SIG-M5 treated with dmso at 0.1 percent for 504 hours (cell line): ENCODE results near the gene CES4A.
"Not testable (repeated sequence)": the region's sequence is repeated elsewhere in the genome, so short reads cannot be mapped to it uniquely, and the experiment has no call there.

Experiments
- DNase-seq: peaks from one replicate; lab custom pipeline; 2025; ENCODE audit not compliant: unreplicated experiment; lab: John Stamatoyannopoulos, UW

Gene CES4A

DNA sequence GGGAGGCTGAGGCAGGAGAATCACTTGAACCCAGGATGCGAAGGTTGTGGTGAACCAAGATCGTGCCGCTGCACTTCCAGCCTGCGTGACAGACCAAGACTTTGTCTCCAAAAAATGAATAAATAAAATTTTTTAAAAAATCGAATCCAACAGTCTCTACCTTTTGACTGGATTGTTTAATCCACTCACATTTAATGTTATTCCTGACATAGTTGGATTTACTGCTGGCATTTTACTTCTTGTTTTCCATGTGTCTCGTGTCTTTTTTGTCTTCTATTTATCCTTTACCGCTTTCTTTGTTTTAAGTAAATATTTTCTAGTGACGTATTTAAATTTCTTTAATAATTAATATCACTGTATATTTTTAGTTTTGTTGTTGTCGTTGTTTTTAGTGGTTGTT lies 5.4 kb upstream of the CES4A start:
- DNase-seq, result no peak

DNA sequence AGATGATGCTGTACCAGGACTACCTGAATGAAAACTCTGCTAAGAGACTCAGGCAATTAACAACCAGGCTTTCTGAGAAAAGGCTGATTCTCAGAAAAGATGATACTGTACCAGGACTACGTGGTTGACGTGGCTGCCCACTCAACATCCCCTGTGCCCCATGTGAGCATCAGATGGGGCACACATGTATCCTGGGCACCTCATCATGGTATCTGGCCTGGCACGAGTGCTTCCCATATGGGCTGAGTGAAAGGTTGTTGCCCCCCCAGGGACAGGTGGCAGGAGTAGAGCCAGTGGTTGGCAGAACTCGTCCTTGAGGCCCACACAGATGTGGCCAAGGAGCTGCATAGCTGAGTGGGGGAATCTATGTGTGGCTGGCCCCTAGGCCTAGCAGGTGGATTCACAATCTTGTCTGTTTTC lies 3.5 kb upstream of the CES4A start:
- no peak for DNase-seq

DNA sequence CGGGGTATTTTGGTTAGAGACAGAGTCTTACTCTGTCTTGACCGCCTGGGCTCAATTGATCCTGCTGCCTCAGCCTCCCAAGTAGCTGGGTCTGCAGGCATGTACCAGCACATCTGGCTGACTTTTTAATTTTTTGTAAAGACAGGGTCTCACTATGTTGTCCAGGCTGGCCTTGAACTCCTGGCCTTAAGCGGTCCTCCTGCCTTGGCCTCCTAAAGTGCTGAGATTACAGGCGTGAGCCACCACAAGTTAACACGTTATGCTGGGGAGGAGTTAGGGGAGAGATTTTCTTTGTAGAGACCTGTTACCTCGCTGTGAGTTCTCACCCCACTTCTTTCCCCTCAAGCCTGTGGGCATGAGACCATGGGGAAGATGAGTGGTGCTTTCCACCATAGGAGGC lies 1.8 kb upstream of the CES4A start:
- no peak for DNase-seq

DNA sequence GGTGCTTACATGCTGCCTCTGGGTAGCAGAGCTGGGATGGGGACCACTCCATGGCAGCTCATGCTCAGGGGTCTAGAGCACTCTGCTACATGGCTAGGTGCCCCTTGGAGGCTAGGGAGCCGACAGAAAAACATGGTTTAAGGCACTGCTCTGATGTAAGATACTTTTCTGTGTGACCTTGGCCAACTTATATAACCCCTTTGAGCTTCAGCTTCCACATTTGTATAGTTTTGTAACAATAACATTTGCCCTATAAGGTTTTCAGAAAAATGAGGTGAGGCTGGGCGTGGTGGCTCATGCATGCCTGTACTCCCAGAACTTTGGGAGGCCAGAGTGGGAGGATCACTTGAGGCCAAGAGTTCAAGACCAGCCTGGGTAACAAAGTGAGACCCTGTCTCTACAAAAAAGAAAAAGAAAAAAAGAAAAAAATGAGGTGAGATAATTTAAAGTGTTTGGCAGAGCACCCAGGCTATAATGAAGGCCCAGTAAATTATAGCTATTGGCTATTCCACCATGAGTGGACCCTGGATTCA lies 3.2 kb downstream of the CES4A start:
- no peak for DNase-seq

DNA sequence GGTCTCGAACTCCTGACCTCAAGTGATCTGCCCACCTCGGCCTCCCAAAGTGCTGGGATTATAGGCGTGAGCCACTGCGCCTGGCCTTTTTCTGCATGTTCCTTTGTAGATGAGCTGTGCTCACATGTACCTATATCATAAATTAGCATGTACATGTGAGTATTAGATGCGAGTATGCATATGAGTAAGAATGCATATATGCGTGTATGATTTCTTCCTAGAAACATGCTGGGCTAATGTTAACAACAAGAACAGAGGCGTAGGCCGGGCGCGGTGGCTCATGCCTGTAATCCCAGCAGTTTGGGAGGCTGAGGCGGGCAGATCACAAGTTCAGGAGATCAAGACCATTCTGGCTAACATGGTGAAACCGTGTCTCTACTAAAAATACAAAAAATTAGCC lies 5.2 kb downstream of the CES4A start:
- not testable (repeated sequence) for DNase-seq

DNA sequence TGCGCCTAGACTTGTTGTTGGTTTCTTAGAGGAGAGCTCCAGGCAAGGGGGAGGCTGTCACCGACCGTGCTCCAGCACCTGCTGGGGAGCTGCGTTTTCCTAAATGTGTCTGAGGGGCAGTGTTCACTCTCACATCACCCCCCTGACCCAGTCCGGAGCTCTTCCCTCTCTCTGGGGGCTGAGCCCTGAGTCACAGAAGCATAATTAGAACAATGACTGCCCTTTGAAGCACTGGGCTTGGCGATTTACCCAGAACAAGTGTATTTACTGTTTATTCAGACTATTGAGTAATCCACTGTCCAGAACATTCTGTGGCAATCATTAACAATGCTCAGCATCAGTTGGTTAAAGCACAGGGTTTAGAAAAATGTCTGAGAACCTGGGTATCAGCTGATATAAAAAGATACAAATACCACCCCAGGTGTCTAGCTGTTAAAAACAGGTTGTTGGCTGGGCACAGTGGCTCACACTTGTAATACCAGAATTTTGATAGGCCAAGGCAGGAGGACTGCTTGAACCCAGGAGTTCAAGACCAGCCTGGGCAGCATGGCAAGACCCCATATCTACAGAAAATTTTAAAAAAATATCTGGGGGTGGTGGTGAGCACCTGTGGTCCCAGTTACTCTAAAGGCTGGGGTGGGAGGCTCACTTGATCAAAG lies 8.1 kb downstream of the CES4A start:
- DNase-seq, result no peak

DNA sequence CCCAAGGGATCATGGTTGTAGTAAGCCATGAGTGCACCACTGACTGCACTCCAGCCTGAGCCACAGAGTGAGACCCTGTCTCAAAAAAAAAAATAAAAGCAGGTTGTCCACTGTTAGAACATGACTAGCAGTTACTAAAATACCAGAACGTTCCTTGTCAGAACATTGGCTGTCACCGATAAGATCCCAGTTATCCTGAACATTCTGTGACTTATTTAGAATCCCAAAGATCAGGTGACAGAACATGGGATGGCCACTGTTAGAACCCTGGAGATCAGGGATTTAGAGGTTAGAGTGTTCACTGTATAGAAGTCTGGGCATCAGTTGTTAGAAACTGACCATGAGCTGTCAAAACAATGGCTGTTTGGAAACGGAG lies 8.6 kb downstream of the CES4A start:
- no peak for DNase-seq

DNA sequence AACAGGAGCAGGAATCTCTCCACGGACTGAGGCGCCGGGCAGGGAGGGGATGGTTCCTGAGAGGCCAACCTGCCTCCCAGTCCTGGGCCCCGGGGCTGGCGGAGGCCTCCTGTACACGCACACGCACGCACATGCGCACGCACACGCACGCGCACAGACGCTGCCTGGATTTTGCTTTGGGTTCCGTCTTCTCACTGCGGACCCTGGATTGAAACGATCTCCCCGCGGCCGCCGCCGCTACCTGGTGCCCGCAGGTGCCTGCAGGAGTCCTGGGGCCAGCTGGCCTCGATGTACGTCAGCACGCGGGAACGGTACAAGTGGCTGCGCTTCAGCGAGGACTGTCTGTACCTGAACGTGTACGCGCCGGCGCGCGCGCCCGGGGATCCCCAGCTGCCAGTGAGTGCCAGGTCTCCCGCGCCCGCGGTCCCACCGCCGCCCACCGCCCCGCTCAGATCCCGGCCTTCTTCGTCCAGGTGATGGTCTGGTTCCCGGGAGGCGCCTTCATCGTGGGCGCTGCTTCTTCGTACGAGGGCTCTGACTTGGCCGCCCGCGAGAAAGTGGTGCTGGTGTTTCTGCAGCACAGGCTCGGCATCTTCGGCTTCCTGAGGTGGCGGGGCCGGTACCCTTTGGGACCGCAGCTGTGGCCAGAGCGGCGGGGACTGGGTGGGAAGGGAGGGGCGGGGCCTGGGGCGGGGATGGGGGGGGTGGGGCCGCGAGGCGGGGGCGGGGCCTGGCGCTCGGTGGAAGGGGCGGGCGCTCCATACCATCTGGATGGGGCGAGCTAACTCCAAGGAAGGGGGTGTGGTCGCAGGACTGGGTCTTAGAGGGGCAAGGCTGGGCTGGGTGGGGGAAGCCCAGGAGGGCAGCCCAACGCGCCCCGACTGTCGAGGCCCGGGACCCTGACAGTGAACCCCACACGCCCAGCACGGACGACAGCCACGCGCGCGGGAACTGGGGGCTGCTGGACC lies 12.3 kb downstream of the CES4A start:
- no peak for DNase-seq

DNA sequence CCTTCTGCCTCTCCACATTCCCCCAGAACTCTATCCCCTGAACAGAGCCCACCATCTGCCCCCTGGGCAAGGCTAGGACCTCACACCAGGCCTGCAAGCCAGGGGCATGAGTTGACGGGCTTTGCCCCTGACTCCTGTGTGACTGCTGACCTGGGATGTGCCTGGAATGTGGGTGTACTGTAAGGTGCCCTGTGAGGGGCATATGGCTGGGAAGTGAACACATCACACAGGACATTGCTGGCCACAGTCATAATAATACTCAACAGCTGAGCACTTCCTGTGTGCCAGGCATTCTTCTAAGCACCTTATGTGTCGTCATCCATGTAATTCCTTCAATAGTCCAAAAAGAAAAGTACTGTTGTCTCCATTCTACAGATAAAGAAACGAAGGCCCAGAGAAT lies 13.3 kb downstream of the CES4A start:
- no peak for DNase-seq

DNA sequence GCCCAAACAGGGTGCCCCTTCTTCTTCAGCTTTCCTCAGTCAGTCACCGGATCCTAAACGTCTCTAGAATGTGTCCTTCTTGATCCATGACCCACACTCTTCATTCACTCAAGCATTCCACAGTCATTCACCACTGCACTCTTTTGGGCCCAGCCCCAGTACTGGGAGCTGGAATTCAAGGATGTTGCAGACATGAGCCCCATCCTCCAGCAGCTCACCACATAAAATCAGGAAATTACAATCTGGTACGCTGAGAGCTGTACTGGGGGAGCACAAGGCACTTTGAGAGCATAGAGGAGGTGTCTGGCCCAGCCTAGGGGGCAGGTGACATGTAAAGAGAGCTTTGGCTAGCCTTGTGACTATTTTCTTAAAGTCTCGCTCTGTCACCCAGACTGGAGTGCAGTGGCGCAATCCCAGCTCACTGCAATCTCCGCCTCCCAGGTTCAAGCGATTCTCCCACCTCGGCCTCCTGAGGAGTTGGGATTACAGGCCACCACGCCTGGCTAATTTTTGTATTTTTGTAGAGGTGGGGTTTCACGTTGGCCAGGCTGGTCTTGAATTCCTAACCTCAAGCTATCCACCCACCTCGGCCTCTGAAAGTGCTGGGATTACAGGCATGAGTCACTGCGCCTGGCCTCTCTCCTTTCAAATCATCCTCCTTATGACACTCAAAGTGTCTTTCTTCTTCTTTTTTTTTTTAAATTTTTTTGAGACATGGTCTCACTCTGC lies 18.7 kb downstream of the CES4A start:
- DNase-seq, result no peak

DNA sequence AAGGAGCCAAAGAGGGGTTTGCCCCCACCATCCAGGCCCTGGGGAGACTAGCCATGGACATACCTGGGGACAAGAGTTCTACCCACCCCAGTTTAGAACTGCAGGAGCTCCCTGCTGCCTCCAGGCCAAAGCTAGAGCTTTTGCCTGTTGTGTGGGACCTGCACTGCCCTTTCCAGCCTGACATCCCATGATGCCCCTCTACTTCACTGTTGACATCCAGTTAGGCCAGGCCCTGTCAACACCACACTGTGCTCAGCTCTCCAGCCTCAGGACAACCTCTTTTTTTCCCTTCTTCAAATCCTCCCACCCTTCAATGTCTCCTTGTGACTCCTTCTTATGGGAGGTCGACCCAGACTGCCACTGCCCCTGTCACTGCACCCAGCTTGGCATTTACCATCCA lies 20.8 kb downstream of the CES4A start:
- no peak for DNase-seq

DNA sequence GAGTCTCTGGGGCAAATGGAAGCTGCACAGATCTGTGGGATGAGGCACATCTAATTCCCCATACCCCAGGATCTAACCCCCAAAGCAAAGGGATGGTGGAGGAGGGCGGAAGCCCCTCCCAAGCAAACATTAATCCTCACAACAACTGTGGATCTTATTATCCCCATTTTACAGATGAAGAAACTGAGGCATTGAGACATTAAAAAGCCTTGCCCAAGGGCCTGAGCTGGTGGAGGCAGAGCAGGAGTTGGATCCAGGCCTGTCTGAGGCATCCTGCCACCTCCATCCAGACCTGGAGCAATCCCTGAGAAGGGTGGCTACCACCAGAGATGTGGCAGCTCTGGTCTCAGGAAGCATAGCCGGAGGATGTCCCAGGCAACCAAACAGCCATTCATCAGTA lies 22.9 kb downstream of the CES4A start:
- DNase-seq, result no peak

DNA sequence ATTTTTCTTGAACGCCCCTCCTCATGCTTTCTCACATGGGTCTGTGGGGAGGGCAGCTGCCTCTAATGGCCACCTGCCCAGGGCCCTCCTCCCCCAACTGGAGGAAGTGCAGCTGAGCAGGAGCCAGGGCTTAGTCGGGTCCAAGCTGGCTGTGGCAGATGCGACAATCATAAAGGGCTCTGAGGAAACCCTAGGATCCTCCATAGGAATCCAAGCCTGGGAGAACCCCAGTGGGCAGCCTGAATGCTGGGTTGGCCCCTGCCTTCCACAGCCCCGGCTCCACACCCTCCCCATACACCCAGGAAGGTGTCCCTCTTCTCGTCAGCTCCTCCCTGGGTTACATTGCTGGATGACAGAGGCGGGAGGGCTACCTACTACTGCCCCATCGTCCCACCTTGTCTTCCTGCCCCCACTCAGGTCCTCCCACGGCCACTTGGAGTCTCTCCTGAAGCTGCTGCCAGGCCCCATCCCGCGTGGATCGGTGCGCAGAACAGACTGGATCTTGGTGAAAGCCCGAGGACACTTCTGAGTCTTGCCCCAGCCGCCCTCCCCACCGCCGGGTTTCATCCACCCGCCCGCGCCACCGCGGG lies 24.9 kb downstream of the CES4A start:
- no peak for DNase-seq

DNA sequence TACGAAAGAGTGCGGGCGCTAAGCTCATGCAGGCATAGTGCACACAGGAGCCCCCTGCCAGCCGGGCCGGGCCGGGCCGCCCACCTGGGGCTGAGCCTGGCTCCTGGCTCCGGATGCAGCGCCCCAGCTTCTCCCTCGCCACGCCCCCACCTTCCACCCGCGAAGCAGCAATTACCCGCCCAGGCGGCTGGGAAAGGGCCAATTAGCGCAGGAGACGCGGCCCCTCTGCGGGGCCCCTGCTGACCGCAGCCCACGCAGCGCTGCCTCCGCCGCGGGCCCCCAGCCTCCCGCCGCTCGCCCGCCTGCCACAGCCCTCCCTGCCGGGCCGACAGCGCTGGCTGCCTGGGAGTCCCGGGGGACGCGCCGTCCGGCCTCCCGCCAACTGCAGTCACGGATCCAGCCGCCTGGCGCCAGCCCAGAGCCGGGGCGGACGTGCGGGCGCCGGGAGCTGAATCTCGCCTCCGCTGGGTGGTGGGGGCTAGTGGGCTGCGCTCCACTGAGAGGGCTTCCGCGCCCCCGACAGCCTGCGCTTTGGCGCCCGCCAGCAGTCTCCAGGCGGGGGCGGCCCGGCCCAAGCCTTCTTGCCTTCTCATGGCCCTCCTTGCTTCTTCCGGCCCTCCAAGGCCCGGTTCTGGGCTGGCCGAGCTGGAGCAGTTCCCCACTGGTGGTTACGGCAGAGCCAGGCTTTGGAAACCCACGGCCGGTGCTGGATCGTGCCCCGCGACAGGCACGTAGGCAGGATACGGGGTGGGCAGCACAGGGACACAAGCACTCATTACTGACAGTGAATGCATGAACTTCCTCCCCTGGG lies 25.6 kb downstream of the CES4A start:
- DNase-seq, result no peak

DNA sequence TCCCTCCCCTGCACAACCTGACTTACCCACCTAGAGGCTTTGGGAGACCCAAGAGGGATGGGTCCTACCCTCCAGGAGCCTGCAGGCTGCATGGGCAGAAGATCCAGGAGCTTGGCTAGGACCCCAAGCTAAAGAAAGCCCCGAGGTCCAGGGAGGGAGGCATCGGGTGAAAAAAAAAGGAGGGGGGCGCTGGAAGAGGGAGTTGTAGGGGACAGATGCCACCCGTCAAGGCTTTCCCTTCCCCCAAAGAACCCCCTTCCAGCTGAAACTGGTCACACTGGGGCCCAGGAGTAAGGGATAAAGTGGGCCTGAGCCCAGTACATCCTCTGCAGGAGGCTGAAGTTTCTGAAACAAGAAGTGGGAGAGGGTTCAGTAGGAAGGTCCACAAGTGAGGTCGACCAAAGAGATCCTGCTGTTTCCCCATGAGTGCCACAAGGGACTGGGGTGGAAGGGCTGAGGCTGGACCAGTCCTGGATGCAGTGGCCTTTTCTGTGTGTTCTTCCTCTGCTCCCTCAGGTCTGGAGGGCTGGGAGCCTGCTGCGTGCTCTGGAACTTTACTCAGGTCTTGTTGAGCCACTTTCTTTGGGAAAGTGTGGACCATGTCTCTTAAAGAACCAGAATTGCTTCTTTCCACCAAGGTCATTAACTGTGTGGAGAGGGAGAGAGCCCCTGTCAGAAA lies 26.4 kb downstream of the CES4A start:
- no peak for DNase-seq

DNA sequence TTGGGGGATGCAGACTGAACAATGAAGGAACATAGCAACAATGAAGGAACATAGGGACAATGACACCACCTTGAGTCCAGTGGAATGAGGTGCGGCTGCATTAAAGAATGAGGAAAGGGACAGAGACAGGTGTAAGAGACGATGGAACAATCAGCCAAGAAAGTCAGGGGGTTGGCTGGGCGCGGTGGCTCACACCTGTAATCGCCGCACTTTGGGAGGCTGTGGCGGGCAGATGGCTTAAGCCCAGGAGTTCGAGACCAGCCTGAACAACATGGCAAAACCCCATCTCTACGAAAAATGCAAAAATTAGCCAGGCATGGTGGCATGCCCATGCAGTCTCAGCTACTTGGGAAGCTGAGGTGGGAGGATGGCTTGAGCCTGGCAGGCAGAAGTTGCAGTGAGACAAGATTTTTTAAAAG lies 26.9 kb downstream of the CES4A start:
- DNase-seq, result no peak

DNA sequence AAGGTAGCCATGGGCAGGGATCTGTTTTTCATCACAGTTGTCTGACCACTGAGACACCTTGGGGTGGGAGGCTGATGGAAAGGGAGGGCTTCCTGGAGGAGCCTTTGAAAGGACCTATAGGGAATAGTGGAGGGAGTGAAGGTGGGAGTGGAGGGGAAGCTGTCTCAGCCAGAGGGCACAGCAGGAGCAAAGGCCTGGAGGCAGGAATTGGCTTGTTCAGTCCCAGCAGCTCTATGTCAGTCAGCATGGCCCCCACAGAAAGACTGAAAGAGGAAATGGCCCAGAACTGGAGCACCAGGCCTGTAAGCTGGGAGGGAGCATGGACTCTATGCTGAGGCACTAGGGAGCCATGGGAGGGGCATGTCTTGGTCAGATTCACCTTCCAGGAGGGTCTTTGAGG lies 27.8 kb downstream of the CES4A start:
- no peak for DNase-seq

DNA sequence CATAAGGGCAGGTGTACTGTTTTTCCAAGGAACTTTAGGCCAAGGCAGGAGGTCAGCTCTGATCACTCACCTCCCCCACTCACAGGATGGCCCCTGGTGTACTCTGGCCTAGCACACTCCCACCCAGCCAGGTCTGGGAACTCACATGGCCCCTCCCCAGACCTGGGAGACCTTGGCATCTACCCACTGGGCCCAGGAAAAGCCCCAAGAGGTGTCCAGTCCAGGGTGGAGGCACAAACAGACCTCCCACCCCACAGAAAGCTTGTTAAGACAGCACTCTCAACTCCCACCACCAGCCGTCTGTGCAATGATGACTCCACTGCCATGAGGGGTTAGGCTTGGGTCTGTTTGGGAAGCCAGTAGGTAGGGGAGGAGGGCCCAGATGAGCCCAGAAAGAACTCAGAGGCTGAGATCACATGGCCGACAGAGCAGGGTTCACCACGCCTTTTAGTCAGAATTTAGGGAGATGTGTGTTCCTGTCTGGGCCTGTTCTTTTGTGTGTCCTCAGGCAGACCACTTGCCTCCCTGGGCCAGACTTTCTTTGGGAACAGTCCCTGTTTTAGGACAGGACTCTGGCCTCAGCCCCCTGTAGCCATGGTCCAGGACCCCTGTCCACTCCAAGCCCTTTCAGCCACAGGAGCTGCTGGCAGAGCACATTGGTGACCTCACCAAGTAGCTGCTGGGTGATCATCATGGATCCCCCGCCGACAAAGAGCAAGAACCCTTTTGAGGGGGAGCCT lies 28.5 kb downstream of the CES4A start:
- DNase-seq, result no peak

DNA sequence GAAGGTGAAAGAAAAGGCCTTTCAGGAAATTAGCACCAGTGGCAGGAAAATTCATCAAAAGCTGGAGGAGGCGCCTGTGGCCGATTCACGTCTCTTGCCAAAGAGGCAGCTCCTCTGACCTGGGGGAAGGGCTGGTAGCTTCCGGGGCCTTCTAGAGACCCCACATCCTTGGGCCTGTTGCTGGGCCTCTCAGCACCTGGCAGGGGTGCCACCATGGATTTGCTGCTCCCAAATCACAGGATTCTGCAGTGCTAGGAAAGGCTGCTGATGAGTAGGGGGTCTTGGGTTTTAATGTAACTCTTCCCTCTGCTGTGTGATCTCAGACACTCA lies 29.0 kb downstream of the CES4A start:
- no peak for DNase-seq
